GM11168 (cell line): ENCODE results near the gene KRT38.
"Not testable (repeated sequence)": the region's sequence is repeated elsewhere in the genome, so short reads cannot be mapped to it uniquely, and the experiment has no call there.

ENCODE experiments used
- in situ Hi-C: fragments of 300-500 bp; cut with MboI; formaldehyde crosslinking; loops from one replicate; pipeline ENCODE4 v1.12.0; 2022; ENCODE audit warnings: low sequenced_read_pairs; ENCODE audit not compliant: unreplicated experiment

The KRT38 gene

GRCh38 chr17:41403404-41404023 lies 37.3 kb downstream of the KRT38 start:
- in situ Hi-C loops: no loop called here

- in situ Hi-C loops: no loop called here
Measured at GRCh38 chr17:41402161-41402560, 38.6 kb downstream of the KRT38 start.

GRCh38 chr17:41396996-41397660 lies 43.7 kb downstream of the KRT38 start, which contains the start of gene KRT31:
Gene KRT31 (minus strand): TSS chr17:41397608. CDS start chr17:41397539, 69 bp downstream.
- in situ Hi-C loops: no loop called here

GRCh38 chr17:41396340-41396739 lies 44.4 kb downstream of the KRT38 start:
- in situ Hi-C loops: no loop called here

GRCh38 chr17:41395611-41396010 lies 45.2 kb downstream of the KRT38 start:
- in situ Hi-C loops: no loop called here

GRCh38 chr17:41395044-41395443 lies 45.7 kb downstream of the KRT38 start:
- in situ Hi-C loops: not testable (repeated sequence)

GRCh38 chr17:41394254-41394996 lies 46.4 kb downstream of the KRT38 start:
- in situ Hi-C loops: no loop called here

GRCh38 chr17:41393826-41394225 lies 47.0 kb downstream of the KRT38 start:
- in situ Hi-C loops: no loop called here

- in situ Hi-C loops: no loop called here
Measured at GRCh38 chr17:41393294-41393693, 47.5 kb downstream of the KRT38 start.

GRCh38 chr17:41392278-41392677 lies 48.5 kb downstream of the KRT38 start:
- in situ Hi-C loops: no loop called here

- in situ Hi-C loops: no loop called here
Measured at GRCh38 chr17:41391535-41391934, 49.2 kb downstream of the KRT38 start.

- in situ Hi-C loops: no loop called here
Measured at GRCh38 chr17:41390411-41390938, 50.3 kb downstream of the KRT38 start.

GRCh38 chr17:41387670-41388069 lies 53.1 kb downstream of the KRT38 start:
- in situ Hi-C loops: no loop called here

GRCh38 chr17:41386227-41386626 lies 54.6 kb downstream of the KRT38 start:
- in situ Hi-C loops: no loop called here
